Measurements from ENCODE around the gene SLC1A1. TPM values are rescaled to one million over a fixed set of nuclear protein-coding genes. Genes with fewer than 3 reads are reported as not detected.

Gene SLC1A1
- total RNA-seq, 2 donors from 2014 or later: 1.4 TPM; not detected in 1

DNA sequence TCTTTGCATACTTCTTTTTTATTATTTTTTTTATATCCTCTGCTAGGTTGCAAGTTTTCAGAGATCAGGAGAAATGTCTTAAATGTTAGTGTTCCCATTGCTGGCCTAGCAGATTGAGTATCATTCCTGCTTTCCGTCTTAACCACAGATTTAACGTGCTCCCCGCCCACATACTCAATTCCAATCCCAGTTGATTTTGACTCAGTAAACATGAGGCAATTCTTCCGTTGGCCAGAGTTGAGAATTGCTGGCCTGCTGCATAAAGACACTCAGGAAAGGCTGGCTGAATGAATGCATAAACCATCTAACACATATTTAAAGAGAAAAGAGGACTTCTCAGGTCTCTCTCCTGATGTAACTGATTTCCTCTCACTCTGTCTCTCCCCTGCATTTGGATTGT is 125.0 kb downstream of the SLC1A1 start:
- Mint-ChIP-seq H3K27ac (no peak overlapping the region), H3K9me3 (peaks cover 0 to 5% of the 10 kb centered on the region in 2 donors), H3K36me3 (no peaks in the 10 kb centered on the region)
- ATAC-seq (no peak), DNase-seq (ENCODE audit: low spot score in 2 of 2) (no peak)

- H3K9me3 Mint-ChIP-seq: peaks cover 0 to 5% of the 10 kb centered on the region in 2 donors
- H3K36me3 Mint-ChIP-seq: no peaks in the 10 kb centered on the region
- H3K27ac Mint-ChIP-seq: no peak overlapping the region
- ATAC-seq (peak in 1 of 2 donors; percentile 50), DNase-seq (ENCODE audit: low spot score in 2 of 2) (no peak)
These were observed 125.5 kb downstream of the SLC1A1 start for GRCh38 chr9:4615778-4616177.

- Mint-ChIP-seq H3K36me3 (no peaks in the 10 kb centered on the region), H3K9me3 (no peaks in the 10 kb centered on the region), H3K27ac (no peak overlapping the region)
- DNase-seq (ENCODE audit: low spot score in 2 of 2) (no peak), ATAC-seq (no peak)
These were observed 127.5 kb downstream of the SLC1A1 start for GRCh38 chr9:4617752-4618151.

DNA sequence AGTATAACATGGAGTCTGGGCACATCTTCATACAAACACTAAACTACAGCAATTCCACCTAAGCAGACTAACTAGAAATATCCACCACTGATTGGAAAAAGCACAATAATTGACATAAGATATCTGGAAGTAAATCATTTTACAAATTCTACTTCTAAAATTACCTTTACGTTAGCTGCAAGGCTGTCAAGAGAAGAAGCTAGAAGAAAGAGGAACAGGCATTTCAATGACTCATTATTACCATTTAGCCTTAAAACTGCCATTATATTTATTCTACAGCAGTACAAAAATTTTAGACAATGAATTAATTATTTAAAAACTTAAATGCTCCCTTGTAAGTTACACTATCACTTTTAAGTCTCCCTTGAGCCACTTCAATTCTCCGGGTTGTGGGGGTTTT is 128.4 kb downstream of the SLC1A1 start:
- H3K36me3 Mint-ChIP-seq: no peaks in the 10 kb centered on the region
- no peaks in the 10 kb centered on the region for H3K9me3 Mint-ChIP-seq
- H3K27ac Mint-ChIP-seq: no peak overlapping the region
- DNase-seq (ENCODE audit: low spot score in 2 of 2): no peak
- ATAC-seq: no peak

- ATAC-seq: peak; percentile 61 to 74
- Mint-ChIP-seq H3K9me3 (no peaks in the 10 kb centered on the region), H3K36me3 (no peaks in the 10 kb centered on the region), H3K27ac (no peak overlapping the region)
- no peak for DNase-seq (ENCODE audit: low spot score in 2 of 2)
These were observed 129.9 kb downstream of the SLC1A1 start for GRCh38 chr9:4620057-4620765.

GRCh38 chr9:4620881-4621555 is 130.8 kb downstream of the SLC1A1 start:
- DNase-seq (ENCODE audit: low spot score in 2 of 2) (no peak), ATAC-seq (peak; percentile 60 to 89)
- no peak overlapping the region for H3K27ac Mint-ChIP-seq
- no peaks in the 10 kb centered on the region for H3K9me3 Mint-ChIP-seq
- H3K36me3 Mint-ChIP-seq: no peaks in the 10 kb centered on the region

- DNase-seq (ENCODE audit: low spot score in 2 of 2) (no peak), ATAC-seq (no peak)
- Mint-ChIP-seq H3K36me3 (no peaks in the 10 kb centered on the region), H3K27ac (no peak overlapping the region), H3K9me3 (no peaks in the 10 kb centered on the region)
These were observed 131.7 kb downstream of the SLC1A1 start for GRCh38 chr9:4622016-4622415.

GRCh38 chr9:4630836-4631235 is 140.6 kb downstream of the SLC1A1 start:
- no peak overlapping the region for H3K27ac Mint-ChIP-seq
- no peaks in the 10 kb centered on the region for H3K36me3 Mint-ChIP-seq
- no peaks in the 10 kb centered on the region for H3K9me3 Mint-ChIP-seq
- DNase-seq (ENCODE audit: low spot score in 2 of 2) (no peak), ATAC-seq (no peak)

Other genes starting within 250 kb of the SLC1A1 start
- gene GLIS3, start 190.4 kb upstream of the SLC1A1 start, total RNA-seq: 1 to 10 TPM; 2.2 to 6.4 TPM
- gene PLPP6, start 171.8 kb downstream of the SLC1A1 start, total RNA-seq: 1 to 10 TPM; 2.0 to 3.6 TPM
- 1 to 10 TPM in 1 of 2 donors, under 1 TPM in 1; 0.99 to 2.1 TPM for gene SPATA6L, start 176.0 kb downstream of the SLC1A1 start, total RNA-seq
- 10 to 100 TPM in 1 of 2 donors, 1 to 10 TPM in 1; 9.1 to 18.3 TPM for gene CDC37L1, start 189.1 kb downstream of the SLC1A1 start, total RNA-seq